ENCODE measurements around the gene ARHGEF10L. TPM values are rescaled to one million over a fixed set of nuclear protein-coding genes. Genes with fewer than 3 reads are reported as not detected.

Gene ARHGEF10L
- total RNA-seq, 1 experiment from 2014 or later: 3.3 TPM

- Histone ChIP-seq H3K27ac (ENCODE audit: low read depth, low read length, poor library complexity, severe bottlenecking) (no peak overlapping the region), H3K36me3 (ENCODE audit: insufficient read depth, low read length, poor library complexity, severe bottlenecking) (no peaks in the 10 kb centered on the region), H3K4me1 (ENCODE audit: insufficient read depth, low read length, poor library complexity, severe bottlenecking) (no peaks in the 10 kb centered on the region), H3K27me3 (replicated peaks; ENCODE audit: insufficient read depth, low read depth, low read length, poor library complexity) (no peaks in the 10 kb centered on the region), H3K4me3 (ENCODE audit: low read depth, low read length, poor library complexity, severe bottlenecking) (no peak overlapping the region), H3K9me3 (ENCODE audit: low read depth, low read length, poor library complexity, severe bottlenecking) (no peaks in the 10 kb centered on the region)
- DNase-seq (ENCODE audit: low spot score): no peak
- ChIA-PET CTCF (no interaction called here), POLR2A (ENCODE audit: low non-redundant PET) (no interaction called here)
- TF ChIP-seq EZH2 (IDR thresholded peaks at IDR 0.05; ENCODE audit: borderline replicate concordance, low read depth, low read length, poor library complexity, severe bottlenecking) (no peak), CTCF (conservative IDR thresholded peaks at IDR 0.05; ENCODE audit: low read depth, low read length) (no peak)
- BruUV-seq (replicated peaks): no TSS peak
- intact Hi-C loops (cut with micrococcal nuclease; ENCODE audit: unreplicated experiment): no loop called here
These were observed 188.7 kb downstream of the ARHGEF10L start for GRCh38 chr1:17728123-17728712.

GRCh38 chr1:17729248-17729647 is 189.8 kb downstream of the ARHGEF10L start:
- CTCF ChIA-PET: interaction anchor here (0.7 kb wide), 1 partner anchor 15 kb away, joined by 3 read pairs; no protein-coding TSS in a partner anchor
- no peaks in the 10 kb centered on the region for H3K9me3 ChIP-seq (ENCODE audit: low read depth, low read length, poor library complexity, severe bottlenecking)
- no TSS peak for BruUV-seq (replicated peaks)

GRCh38 chr1:17729909-17730308 is 190.4 kb downstream of the ARHGEF10L start:
- Histone ChIP-seq H3K4me1 (ENCODE audit: insufficient read depth, low read length, poor library complexity, severe bottlenecking) (no peaks in the 10 kb centered on the region), H3K4me3 (ENCODE audit: low read depth, low read length, poor library complexity, severe bottlenecking) (no peak overlapping the region), H3K27me3 (replicated peaks; ENCODE audit: insufficient read depth, low read depth, low read length, poor library complexity) (no peaks in the 10 kb centered on the region), H3K27ac (ENCODE audit: low read depth, low read length, poor library complexity, severe bottlenecking) (no peak overlapping the region), H3K9me3 (ENCODE audit: low read depth, low read length, poor library complexity, severe bottlenecking) (no peaks in the 10 kb centered on the region), H3K36me3 (ENCODE audit: insufficient read depth, low read length, poor library complexity, severe bottlenecking) (no peaks in the 10 kb centered on the region)
- intact Hi-C loops (cut with micrococcal nuclease; ENCODE audit: unreplicated experiment): no loop called here
- no peak for TF ChIP-seq EZH2 (IDR thresholded peaks at IDR 0.05; ENCODE audit: borderline replicate concordance, low read depth, low read length, poor library complexity, severe bottlenecking)
- no peak for TF ChIP-seq CTCF (conservative IDR thresholded peaks at IDR 0.05; ENCODE audit: low read depth, low read length)
- ChIA-PET CTCF (interaction anchor here (0.7 kb wide), 1 partner anchor 14 kb away, joined by 3 read pairs; no protein-coding TSS in a partner anchor), POLR2A (ENCODE audit: low non-redundant PET) (no interaction called here)
- BruUV-seq (replicated peaks): no TSS peak
- no peak for DNase-seq (ENCODE audit: low spot score)

More at GRCh38 chr1:17729248-17729647, 189.8 kb downstream of the ARHGEF10L start:
- POLR2A ChIA-PET (ENCODE audit: low non-redundant PET): no interaction called here
- intact Hi-C loops (cut with micrococcal nuclease; ENCODE audit: unreplicated experiment): no loop called here
- DNase-seq (ENCODE audit: low spot score): no peak
- H3K36me3 ChIP-seq (ENCODE audit: insufficient read depth, low read length, poor library complexity, severe bottlenecking): no peaks in the 10 kb centered on the region
- TF ChIP-seq CTCF (conservative IDR thresholded peaks at IDR 0.05; ENCODE audit: low read depth, low read length) (no peak), EZH2 (IDR thresholded peaks at IDR 0.05; ENCODE audit: borderline replicate concordance, low read depth, low read length, poor library complexity, severe bottlenecking) (no peak)
- H3K4me1 ChIP-seq (ENCODE audit: insufficient read depth, low read length, poor library complexity, severe bottlenecking): no peaks in the 10 kb centered on the region
- H3K4me3 ChIP-seq (ENCODE audit: low read depth, low read length, poor library complexity, severe bottlenecking): no peak overlapping the region
- H3K27me3 ChIP-seq (replicated peaks; ENCODE audit: insufficient read depth, low read depth, low read length, poor library complexity): no peaks in the 10 kb centered on the region
- no peak overlapping the region for H3K27ac ChIP-seq (ENCODE audit: low read depth, low read length, poor library complexity, severe bottlenecking)
